ENCODE data around the gene MT1B.

DNA sequence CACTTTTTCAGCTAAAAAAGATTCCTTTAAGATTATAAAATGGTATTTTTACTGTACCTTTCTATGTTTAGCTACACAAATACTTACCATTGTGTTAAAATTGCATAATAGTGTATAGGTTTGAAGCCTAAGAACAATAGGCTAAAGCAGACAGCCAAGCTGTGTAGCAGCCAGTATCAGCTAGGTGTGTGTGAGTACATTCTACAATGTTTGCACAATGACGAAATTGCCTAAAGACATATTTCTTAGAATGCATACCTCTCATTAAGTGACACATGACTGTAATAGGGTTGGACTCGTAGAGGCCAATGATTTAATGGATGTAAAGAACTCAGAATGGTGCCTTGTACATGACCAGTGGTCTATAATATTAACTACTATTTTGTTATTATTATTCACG is 1.9 kb upstream of the MT1B start:
- TF ChIP-seq, protein P1, sequence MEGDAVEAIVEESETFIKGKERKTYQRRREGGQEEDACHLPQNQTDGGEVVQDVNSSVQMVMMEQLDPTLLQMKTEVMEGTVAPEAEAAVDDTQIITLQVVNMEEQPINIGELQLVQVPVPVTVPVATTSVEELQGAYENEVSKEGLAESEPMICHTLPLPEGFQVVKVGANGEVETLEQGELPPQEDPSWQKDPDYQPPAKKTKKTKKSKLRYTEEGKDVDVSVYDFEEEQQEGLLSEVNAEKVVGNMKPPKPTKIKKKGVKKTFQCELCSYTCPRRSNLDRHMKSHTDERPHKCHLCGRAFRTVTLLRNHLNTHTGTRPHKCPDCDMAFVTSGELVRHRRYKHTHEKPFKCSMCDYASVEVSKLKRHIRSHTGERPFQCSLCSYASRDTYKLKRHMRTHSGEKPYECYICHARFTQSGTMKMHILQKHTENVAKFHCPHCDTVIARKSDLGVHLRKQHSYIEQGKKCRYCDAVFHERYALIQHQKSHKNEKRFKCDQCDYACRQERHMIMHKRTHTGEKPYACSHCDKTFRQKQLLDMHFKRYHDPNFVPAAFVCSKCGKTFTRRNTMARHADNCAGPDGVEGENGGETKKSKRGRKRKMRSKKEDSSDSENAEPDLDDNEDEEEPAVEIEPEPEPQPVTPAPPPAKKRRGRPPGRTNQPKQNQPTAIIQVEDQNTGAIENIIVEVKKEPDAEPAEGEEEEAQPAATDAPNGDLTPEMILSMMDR (IDR thresholded peaks at IDR 0.05; ENCODE audit: low read depth, low read length) = no peak
- no peak for TF ChIP-seq EZH2phosphoT487 (IDR thresholded peaks at IDR 0.05; ENCODE audit: low read depth)

Data from OCI-LY3 (cell line).